Osteocyte (in vitro differentiated cells): ENCODE results near the gene TCAIM. TPM values are rescaled to one million over a fixed set of nuclear protein-coding genes. Genes with fewer than 3 reads are reported as not detected.

Experiments used
- DNase-seq: peaks from one replicate; pipeline ENCODE4 v3.0.0; 2021; ENCODE audit warnings: mixed read lengths; ENCODE audit not compliant: unreplicated experiment; ENCODE audit errors: extremely low spot score
- H3K27ac Mint-ChIP-seq: one replicate; pipeline ENCODE4 v1.8.0; 2021; ENCODE audit warnings: mild to moderate bottlenecking, mixed read lengths; ENCODE audit not compliant: unreplicated experiment
- H3K27me3 Mint-ChIP-seq: one replicate; pipeline ENCODE4 v1.8.0; 2021; ENCODE audit warnings: mixed read lengths; ENCODE audit not compliant: unreplicated experiment
- H3K36me3 Mint-ChIP-seq: one replicate; pipeline ENCODE4 v1.8.0; 2021; ENCODE audit warnings: mixed read lengths; ENCODE audit not compliant: unreplicated experiment
- H3K4me1 Mint-ChIP-seq: one replicate; pipeline ENCODE4 v1.8.0; 2021; ENCODE audit warnings: mixed read lengths; ENCODE audit not compliant: unreplicated experiment
- H3K4me3 Mint-ChIP-seq: one replicate; pipeline ENCODE4 v1.8.0; 2021; ENCODE audit warnings: mild to moderate bottlenecking, moderate library complexity, mixed read lengths; ENCODE audit not compliant: unreplicated experiment
- H3K9me3 Mint-ChIP-seq: one replicate; pipeline ENCODE4 v1.8.0; 2021; ENCODE audit warnings: mixed read lengths; ENCODE audit not compliant: unreplicated experiment
- total RNA-seq: library from RNA; stranded (reverse); gene quantifications from 2 replicates; pipeline ENCODE4 v1.2.1, GENCODE V29; 2021
- TF ChIP-seq, protein P1 (sequence below): fragments of 200-600 bp; sonication (generic); IDR thresholded peaks from 2 replicates; pipeline ENCODE4 v1.5.0; 2021; ENCODE audit warnings: antibody characterized with exemption, mild to moderate bottlenecking, moderate library complexity

The TCAIM gene
- total RNA-seq, 1 donor from 2014 or later = 30.2 TPM

DNA sequence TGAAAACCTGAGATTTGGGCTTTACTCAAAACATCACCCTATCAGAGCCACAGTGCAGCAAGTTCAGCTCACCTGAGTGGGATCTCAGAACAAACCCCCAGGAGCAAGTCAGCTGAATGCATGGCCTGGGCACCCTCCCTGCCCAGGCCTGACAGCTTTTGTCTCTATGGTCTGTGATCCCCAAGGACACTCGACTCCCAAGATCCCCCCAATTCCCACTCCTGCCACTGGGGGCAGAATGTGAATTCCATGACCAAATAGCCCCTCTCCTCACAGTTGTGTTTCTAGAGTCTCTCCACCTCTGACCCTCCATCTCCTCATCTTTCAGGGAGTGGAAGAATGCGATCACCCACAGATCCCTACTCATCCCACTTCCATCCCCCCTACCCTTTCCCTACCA lies 80.0 kb downstream of the TCAIM start:
- Mint-ChIP-seq H3K27me3 (no peaks in the 10 kb centered on the region), H3K9me3 (no peaks in the 10 kb centered on the region), H3K4me3 (no peak overlapping the region), H3K4me1 (no peaks in the 10 kb centered on the region), H3K27ac (no peak overlapping the region), H3K36me3 (no peaks in the 10 kb centered on the region)
- TF ChIP-seq, protein P1, sequence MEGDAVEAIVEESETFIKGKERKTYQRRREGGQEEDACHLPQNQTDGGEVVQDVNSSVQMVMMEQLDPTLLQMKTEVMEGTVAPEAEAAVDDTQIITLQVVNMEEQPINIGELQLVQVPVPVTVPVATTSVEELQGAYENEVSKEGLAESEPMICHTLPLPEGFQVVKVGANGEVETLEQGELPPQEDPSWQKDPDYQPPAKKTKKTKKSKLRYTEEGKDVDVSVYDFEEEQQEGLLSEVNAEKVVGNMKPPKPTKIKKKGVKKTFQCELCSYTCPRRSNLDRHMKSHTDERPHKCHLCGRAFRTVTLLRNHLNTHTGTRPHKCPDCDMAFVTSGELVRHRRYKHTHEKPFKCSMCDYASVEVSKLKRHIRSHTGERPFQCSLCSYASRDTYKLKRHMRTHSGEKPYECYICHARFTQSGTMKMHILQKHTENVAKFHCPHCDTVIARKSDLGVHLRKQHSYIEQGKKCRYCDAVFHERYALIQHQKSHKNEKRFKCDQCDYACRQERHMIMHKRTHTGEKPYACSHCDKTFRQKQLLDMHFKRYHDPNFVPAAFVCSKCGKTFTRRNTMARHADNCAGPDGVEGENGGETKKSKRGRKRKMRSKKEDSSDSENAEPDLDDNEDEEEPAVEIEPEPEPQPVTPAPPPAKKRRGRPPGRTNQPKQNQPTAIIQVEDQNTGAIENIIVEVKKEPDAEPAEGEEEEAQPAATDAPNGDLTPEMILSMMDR = no peak
- peak; percentile 60 for DNase-seq

DNA sequence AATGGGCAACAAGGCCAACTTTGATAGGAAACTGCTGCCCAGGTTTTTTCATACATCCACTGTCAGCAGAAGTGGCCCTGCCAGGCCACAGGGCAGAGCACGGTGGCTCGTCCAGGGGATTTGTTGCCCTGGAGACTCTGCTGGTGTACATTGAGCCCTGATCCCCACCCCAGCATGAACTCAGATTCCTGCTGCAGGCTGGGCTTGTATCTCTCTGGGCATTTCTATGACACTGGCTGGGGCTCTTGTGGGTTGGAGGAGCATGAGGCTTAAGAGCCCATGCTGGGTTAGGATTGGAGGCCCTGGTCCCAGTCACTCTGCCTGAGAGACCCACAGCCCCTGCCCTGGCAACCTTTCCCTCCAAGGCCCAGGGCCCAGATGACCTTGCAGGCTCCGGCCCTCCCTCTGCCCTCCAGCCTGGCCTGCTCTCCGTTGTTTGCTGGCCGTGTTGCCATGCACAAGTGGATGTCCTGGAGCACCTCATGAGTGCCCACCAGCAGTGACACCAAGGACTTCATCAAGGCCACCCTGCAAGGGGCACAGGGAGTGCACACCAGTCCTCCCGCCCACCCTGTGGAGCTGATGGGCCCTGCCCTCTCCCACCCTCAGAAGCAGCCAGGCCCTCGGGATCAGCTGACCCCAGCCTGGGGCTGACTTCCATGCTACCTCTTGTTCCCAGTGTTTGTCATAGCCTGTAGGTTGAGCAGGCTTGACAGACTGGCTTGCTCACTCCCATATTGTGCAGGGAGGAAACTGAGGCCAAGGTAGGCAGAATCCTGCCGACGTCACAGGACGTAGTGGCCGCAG lies 80.8 kb downstream of the TCAIM start:
- Mint-ChIP-seq H3K27me3 (no peaks in the 10 kb centered on the region), H3K4me3 (no peak overlapping the region), H3K4me1 (no peaks in the 10 kb centered on the region), H3K27ac (no peak overlapping the region), H3K36me3 (no peaks in the 10 kb centered on the region), H3K9me3 (no peaks in the 10 kb centered on the region)
- TF ChIP-seq, protein P1 = no peak
- DNase-seq = peak; percentile 79

DNA sequence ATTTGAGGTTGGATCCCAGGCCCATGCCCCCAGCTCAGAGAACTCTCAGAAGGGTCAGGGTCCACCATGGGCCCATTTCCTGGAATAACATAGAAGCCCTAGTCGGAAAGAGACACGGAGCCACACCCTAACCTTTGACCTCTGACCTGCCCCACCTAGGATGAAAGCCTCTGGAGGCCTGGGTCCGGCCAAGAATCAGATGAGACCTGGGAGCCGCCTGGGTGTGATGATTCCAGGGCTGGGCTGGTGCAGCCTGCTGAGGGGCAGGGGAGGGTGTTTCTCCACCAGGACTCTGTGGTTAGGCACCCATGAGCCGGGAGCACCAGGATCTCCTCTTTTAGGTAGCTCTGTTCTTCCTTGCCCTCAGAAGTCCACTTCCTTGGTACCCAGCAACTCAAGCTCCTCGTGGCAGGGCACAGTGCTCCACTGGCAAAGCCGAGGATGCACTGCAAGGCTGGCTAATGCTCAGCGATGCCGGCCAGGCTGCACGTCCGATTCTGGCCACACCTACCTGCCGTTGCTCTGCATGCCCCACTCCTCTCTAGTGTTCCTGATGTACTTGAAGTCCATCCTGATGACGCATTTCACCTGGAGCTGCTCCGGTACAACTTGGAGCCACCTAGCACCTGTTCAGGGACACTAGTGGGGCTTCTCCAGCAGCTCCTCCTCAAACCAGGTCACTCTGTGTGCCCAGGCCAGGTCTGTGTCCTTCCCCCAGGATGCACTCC lies 81.5 kb downstream of the TCAIM start:
- Mint-ChIP-seq H3K4me1 (no peaks in the 10 kb centered on the region), H3K27ac (no peak overlapping the region)
- TF ChIP-seq, protein P1 = no peak

DNA sequence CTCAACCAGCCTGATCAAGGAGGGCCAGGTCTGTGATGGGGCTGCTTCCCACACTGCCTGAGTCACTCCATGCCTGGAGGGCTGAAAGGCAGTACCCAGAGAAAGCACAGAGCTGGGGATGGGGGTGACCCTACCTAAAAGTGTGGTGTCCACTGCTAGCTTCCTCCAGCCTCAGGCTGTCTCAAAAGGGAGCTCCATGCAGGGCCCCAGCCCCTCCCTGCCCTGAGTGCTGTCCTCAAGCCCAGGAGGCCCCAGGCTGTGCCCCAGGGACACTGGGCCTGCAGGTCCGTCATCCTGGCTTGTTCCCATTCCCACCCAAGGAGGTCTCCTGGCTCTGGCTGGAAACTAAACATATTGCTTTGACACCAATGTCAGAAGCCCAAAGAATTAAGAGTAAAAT lies 82.1 kb downstream of the TCAIM start:
- Mint-ChIP-seq H3K36me3 (no peaks in the 10 kb centered on the region), H3K27ac (no peak overlapping the region), H3K9me3 (no peaks in the 10 kb centered on the region), H3K27me3 (no peaks in the 10 kb centered on the region), H3K4me1 (no peaks in the 10 kb centered on the region), H3K4me3 (no peak overlapping the region)
- peak; percentile 72 for DNase-seq
- TF ChIP-seq, protein P1 = no peak

More for the DNA sequence above, 81.5 kb downstream of the TCAIM start:
- Mint-ChIP-seq H3K27me3 (no peaks in the 10 kb centered on the region), H3K9me3 (no peaks in the 10 kb centered on the region), H3K36me3 (no peaks in the 10 kb centered on the region), H3K4me3 (no peak overlapping the region)
- DNase-seq = peak; percentile 80

DNA sequence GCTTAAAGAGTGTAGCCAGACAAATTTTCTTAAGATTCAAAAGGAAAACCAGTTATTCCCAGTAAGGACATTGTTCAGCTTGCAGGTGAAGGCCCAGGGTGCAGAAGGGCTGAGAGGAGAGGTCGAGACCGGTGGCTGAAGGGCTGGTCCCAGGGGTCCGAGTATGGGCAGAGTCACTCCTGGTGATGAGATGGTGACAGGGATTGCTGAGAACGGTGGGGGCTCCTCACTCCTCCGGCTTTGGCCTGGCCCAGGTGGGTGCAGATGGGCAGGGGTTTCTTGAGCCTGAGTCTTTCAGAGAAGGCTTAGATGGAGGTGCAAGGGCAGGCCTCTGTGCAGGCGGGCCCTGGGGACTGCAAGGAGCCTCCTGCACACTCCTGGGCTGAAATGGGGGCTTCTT lies 82.7 kb downstream of the TCAIM start:
- Mint-ChIP-seq H3K27ac (no peak overlapping the region), H3K9me3 (no peaks in the 10 kb centered on the region), H3K36me3 (no peaks in the 10 kb centered on the region), H3K27me3 (no peaks in the 10 kb centered on the region), H3K4me3 (no peak overlapping the region), H3K4me1 (no peaks in the 10 kb centered on the region)
- DNase-seq = peak; percentile 73
- TF ChIP-seq, protein P1 = no peak
